ENCODE data around the gene RNASE7.

Gene RNASE7

DNA sequence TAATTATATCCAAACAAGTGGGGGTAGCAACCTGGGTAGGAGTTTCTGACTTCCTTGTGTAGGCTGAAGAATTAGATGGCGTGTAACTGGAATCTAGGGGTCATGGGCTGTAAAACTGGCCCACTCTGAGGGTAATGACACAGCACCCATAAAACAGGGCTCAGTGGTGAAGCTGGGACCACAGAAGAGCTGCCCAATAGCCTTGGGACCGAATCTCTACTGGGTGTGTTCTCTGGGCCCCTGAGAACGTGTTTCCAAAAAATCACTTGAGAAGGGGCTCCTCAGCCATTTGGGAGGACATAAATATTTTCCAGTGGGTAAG lies 19.1 kb downstream of the RNASE7 start:
- H3K27me3 Mint-ChIP-seq, result peaks cover 33% of the 10 kb centered on the region
- no peak overlapping the region for H3K4me3 Mint-ChIP-seq
- no peaks in the 10 kb centered on the region for H3K9me3 Mint-ChIP-seq
- H3K36me3 Mint-ChIP-seq (ENCODE audit: low read depth), result no peaks in the 10 kb centered on the region
- no peak overlapping the region for H3K27ac Mint-ChIP-seq
- H3K4me1 Mint-ChIP-seq (ENCODE audit: low read depth), result no peaks in the 10 kb centered on the region

DNA sequence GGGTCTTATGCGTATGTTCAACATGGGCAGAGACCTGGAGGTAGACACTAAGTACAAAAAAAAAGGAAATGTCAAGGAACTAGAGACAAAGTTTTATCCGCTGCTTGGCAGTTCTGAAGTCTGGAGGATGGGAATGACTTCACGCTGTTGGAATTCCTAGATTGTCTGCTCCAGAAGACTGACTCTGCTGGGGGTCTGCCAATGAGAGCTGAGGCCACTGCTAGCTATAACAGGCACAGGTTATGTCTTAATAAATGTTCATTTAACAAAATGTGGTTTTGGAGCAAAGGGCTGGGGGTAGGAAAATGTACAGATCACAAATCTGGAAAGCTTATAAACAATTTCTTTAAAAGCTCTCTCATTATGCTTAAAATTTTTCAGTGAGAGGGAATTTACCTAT lies 21.3 kb downstream of the RNASE7 start:
- Mint-ChIP-seq H3K9me3 (no peaks in the 10 kb centered on the region), H3K27me3 (peaks cover 51% of the 10 kb centered on the region), H3K36me3 (ENCODE audit: low read depth) (no peaks in the 10 kb centered on the region), H3K4me1 (ENCODE audit: low read depth) (peaks cover 2% of the 10 kb centered on the region), H3K4me3 (no peak overlapping the region), H3K27ac (no peak overlapping the region)

DNA sequence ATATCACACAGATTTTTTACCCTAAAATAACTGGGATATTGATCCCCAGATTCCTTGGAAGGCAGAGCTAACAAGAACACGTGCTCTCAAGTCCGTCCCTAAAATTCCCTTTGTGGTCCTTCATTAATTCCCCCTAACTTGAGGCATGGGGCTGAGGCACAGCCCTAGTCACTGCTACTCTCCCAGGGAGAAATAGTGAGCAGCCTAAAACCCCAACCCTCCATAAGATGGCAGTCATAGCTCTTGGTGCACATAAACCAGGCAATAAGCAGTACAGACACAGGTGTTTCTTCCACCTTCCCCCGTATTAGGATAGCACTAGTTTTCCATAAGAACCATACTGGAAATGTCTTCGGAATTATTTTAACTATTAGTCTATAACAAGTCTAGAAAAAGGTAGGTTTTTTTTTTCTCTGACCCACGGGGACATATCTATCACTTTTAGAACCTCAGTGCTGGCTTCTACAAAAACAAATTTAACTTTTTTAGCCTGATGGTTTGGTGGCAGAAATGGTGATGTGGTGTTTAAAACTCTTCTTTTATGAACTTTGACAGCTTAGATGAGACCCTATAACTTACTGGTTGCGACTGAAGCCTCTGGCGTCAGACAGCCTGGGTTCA lies 24.8 kb downstream of the RNASE7 start:
- H3K9me3 Mint-ChIP-seq, result no peaks in the 10 kb centered on the region
- no peak overlapping the region for H3K27ac Mint-ChIP-seq
- H3K36me3 Mint-ChIP-seq (ENCODE audit: low read depth), result no peaks in the 10 kb centered on the region
- peaks cover 32% of the 10 kb centered on the region for H3K4me1 Mint-ChIP-seq (ENCODE audit: low read depth)
- peaks cover 66% of the 10 kb centered on the region for H3K27me3 Mint-ChIP-seq
- H3K4me3 Mint-ChIP-seq, result no peak overlapping the region

DNA sequence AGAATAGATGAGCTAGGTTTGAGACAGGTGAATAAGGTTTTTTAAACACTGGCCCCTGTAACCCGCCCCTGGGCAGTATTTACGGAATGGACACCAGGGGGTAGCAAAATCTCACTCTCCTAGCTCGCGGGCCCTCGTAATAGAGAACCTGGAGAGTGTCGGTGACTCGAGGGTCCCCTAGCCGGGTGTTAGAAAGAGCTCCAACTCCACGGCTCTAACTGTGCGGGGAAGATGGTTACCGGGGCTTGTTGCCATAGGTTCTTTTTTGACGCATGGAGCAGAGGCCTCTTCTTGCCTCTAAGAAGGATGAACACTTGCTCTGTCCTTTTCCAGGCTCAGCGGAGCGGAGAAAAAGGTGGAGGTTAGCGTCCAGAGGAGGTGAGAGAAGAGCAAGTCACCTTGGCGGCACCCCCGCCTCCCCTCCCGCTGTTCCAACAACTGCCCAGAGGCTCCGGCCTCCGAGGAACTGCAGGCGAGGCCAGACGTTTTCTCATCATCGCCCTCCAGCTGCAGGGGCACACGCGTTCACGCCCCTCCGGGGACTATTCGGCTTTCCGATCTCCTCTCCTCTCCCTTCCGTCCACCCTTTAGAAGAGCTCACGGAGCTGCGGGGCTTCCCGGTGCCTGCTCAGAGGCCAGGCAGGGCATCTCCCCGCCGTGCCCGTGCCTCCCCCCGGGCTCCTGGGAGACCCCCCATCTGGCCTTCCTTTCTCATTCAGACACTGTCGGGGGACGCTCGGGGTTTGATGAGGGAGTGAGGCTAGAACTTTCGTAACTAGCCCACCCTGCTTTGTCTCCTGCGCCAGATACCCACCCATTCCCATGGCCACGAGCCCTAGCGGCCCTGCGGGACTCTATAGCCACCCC lies 26.6 kb downstream of the RNASE7 start:
- Mint-ChIP-seq H3K27ac (no peak overlapping the region), H3K36me3 (ENCODE audit: low read depth) (no peaks in the 10 kb centered on the region), H3K4me1 (ENCODE audit: low read depth) (peaks cover 36% of the 10 kb centered on the region), H3K4me3 (peak overlapping the region; percentile 70), H3K9me3 (no peaks in the 10 kb centered on the region), H3K27me3 (peaks cover 66% of the 10 kb centered on the region)

DNA sequence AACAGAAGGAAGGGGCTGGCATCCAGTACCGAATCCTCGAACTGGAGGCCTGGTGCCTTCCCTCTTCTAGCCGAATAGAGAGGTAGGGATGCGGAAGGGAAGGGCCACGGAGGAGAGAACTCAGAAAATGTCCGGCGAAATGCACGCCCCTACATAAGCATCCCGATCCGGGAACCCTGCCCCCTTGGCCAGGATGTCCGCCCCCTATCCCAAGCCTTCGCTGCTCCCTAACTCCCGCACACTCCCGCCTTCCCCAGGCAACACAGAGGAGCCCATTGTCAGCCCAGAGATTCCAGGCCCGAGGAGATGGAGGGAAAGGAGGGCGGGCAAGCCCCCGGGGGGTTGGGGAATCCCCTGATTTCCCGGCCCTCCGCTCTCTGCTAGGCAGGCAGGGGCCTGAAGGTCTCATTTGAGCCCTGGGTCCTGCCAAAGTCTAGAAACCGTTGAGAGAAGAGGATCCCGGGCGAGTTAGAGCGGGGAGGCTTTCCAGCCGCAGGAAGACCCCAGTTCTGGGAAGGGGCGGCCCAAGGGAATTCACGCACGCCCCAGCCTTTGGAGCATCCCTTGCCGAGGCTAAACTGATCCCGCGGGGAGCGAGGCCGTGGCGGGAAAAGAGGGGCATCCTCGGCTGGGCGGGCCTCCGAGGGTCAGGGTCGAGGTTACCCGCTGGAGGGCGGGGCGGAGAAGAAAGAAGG lies 27.4 kb downstream of the RNASE7 start:
- peaks cover 63% of the 10 kb centered on the region for H3K27me3 Mint-ChIP-seq
- no peaks in the 10 kb centered on the region for H3K9me3 Mint-ChIP-seq
- no peaks in the 10 kb centered on the region for H3K36me3 Mint-ChIP-seq (ENCODE audit: low read depth)
- H3K4me1 Mint-ChIP-seq (ENCODE audit: low read depth), result peaks cover 36% of the 10 kb centered on the region
- H3K27ac Mint-ChIP-seq, result no peak overlapping the region
- H3K4me3 Mint-ChIP-seq, result peak overlapping the region; percentile 70

DNA sequence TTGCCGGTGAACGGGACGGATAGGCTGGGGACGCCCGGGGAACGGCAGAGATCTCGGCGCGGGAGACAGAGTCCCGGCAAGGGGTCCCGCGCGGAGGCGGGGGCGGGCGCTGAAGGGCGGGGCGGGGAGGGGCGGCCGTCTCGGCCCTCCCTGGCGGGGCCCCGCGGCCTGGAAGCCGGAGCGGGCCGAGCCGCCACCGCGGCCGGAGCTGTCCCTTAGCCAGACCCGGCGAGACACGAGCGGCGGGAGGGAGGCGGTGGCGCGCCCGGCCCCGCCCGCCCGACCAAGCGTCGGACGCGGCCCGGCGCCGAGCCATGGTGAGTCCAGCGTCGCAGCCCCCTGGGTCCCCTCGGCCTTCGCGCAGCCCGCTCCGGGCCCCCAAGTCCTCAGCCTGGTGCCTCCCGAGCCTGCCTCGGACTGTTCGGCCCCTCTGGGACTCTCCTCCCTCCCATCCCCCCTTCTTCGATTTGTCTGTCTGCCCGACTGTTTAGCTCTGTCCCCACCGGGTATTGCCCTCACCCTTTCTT lies 28.0 kb downstream of the RNASE7 start, which contains the start of gene ARHGEF40:
Gene ARHGEF40, plus strand, starts transcription at position 222 of the 527 bp plus-strand sequence. Its CDS starts 93 bp downstream, at position 315.
- Mint-ChIP-seq H3K36me3 (ENCODE audit: low read depth) (no peaks in the 10 kb centered on the region), H3K4me3 (peak within 1 kb of the TSS; percentile 81), H3K4me1 (ENCODE audit: low read depth) (peaks cover 36% of the 10 kb centered on the region), H3K9me3 (no peaks in the 10 kb centered on the region), H3K27me3 (peaks cover 61% of the 10 kb centered on the region), H3K27ac (no peak within 1 kb of the TSS)

DNA sequence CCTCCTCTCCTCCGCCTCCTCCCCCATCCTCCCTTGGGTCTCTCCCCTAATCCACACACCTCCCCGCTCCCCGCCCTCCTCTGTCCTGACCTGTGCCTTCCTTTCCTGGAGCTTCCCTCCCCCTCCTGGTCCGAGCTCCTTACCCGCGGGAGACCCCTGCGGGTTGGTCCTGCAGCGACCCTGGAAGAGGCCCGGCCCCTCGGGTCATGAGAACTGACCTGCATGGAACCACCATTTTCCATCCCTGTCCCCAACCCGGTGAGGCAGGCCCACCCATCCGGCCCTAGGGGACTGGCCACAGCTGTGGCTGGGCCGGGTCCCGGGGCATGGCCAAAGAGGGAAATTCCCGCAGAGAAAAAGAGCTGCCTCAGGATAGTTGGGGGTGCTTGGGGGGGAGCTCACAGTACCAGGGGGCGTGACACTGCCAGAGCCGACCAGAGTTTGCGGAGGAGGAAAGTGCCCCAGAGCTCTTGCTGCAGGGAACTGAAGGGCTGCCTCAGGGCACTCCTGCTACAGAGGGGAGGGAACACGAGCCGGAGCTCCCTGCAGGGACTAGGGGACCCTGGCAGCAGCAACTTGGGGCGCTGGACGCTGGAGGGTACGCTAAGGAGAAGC lies 28.6 kb downstream of the RNASE7 start:
- Mint-ChIP-seq H3K4me1 (ENCODE audit: low read depth) (peaks cover 36% of the 10 kb centered on the region), H3K9me3 (no peaks in the 10 kb centered on the region), H3K4me3 (peak overlapping the region; percentile 81), H3K36me3 (ENCODE audit: low read depth) (no peaks in the 10 kb centered on the region), H3K27ac (no peak overlapping the region), H3K27me3 (peaks cover 55% of the 10 kb centered on the region)

DNA sequence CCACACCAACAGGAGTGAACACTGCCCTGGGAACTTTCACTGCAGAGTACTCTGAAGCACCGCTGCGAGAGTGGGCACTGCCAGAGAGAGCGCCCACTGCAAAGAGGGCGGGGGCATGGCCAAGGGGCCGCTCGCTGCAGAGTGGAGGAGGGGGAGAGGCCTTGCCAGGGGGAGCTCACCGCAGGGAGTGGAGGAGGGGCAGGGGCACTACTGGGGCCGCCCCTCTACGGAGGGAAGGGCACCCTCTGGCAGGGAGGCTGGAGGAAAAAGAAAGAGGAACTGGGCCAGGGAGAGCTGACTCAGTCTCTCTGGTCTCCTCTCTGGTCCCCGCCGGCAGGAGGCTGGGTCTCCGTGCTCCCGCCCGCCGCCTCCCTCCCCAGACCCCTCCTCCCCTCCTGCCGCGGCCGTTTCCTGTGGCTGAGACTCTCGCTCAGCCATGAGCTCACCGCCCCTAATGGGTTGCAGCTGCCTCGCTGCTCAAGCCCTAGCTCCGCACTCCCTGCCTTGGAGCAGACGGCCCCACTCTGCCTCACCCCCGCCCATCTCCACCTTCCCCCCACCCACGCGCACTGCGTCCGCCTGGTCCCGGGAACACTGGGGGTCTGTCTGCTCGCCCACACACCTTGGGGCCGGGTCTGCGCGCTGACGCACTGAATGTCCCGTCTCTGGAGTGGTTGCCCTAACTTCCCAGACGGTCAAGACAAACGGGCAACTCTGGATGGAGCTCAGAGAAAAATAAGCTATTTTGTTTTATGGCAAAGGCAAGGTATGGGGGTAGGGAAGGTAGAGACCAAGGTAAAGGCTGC lies 29.3 kb downstream of the RNASE7 start:
- H3K27me3 Mint-ChIP-seq, result peaks cover 50% of the 10 kb centered on the region
- no peaks in the 10 kb centered on the region for H3K9me3 Mint-ChIP-seq
- peak overlapping the region; percentile 81 for H3K4me3 Mint-ChIP-seq
- H3K27ac Mint-ChIP-seq, result peak overlapping the region; percentile 11
- no peaks in the 10 kb centered on the region for H3K36me3 Mint-ChIP-seq (ENCODE audit: low read depth)
- H3K4me1 Mint-ChIP-seq (ENCODE audit: low read depth), result peaks cover 36% of the 10 kb centered on the region

DNA sequence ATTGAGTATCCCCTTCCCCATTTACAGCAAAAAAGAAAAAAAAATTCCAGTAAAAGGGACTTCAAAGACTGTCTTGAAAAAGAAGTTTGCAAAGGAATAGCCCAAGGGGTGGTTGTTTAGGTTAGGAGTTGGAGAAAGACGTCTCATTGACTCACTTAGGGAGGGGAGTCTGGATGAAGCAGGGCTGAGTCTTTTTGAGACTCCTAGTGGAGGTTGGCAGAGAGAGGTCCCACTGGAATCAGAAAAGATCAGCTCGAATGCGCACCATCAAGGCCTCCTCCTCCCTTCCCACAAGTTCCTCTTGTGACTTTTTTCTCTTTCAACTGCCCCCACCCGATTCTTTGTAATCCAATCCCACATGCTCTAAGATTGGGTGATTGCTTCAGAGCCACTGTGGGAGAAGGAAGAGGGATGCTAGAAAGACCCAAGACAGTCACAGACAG lies 29.9 kb downstream of the RNASE7 start:
- H3K27me3 Mint-ChIP-seq, result peaks cover 44% of the 10 kb centered on the region
- no peaks in the 10 kb centered on the region for H3K9me3 Mint-ChIP-seq
- H3K4me1 Mint-ChIP-seq (ENCODE audit: low read depth), result peaks cover 36% of the 10 kb centered on the region
- peak overlapping the region; percentile 11 for H3K27ac Mint-ChIP-seq
- peak overlapping the region; percentile 81 for H3K4me3 Mint-ChIP-seq
- no peaks in the 10 kb centered on the region for H3K36me3 Mint-ChIP-seq (ENCODE audit: low read depth)

DNA sequence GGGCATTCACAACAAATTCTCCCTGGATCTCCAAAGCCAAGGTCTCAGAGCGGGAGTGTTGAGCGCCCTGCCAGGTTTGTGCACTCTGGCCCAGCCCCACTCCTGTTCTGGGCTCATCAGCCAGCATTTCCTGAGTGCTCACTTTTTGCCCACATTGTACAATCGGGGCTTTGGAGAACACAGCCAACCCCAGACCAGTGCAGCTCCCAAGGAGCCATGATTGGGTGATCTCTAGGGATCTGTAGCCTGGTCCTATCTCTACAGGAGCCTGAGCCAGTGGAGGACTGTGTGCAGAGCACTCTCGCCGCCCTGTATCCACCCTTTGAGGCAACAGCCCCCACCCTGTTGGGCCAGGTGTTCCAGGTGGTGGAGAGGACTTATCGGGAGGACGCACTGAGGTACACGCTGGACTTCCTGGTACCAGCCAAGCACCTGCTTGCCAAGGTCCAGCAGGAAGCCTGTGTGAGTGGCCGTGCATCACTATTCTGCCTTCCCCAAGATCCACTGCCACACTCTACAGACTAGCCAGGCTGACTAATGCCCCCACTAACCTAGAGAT lies 30.7 kb downstream of the RNASE7 start:
- Mint-ChIP-seq H3K4me3 (no peak overlapping the region), H3K36me3 (ENCODE audit: low read depth) (no peaks in the 10 kb centered on the region), H3K27ac (no peak overlapping the region), H3K9me3 (no peaks in the 10 kb centered on the region), H3K27me3 (peaks cover 37% of the 10 kb centered on the region), H3K4me1 (ENCODE audit: low read depth) (peaks cover 36% of the 10 kb centered on the region)

DNA sequence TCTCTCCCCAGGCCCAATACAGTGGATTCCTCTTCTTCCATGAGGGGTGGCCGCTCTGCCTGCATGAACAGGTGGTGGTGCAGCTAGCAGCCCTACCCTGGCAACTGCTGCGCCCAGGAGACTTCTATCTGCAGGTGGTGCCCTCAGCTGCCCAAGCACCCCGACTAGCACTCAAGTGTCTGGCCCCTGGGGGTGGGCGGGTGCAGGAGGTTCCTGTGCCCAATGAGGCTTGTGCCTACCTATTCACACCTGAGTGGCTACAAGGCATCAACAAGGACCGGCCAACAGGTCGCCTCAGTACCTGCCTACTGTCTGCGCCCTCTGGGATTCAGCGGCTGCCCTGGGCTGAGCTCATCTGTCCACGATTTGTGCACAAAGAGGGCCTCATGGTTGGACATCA lies 31.8 kb downstream of the RNASE7 start:
- Mint-ChIP-seq H3K27me3 (peaks cover 30% of the 10 kb centered on the region), H3K36me3 (ENCODE audit: low read depth) (no peaks in the 10 kb centered on the region), H3K27ac (no peak overlapping the region), H3K4me1 (ENCODE audit: low read depth) (peaks cover 30% of the 10 kb centered on the region), H3K4me3 (no peak overlapping the region), H3K9me3 (no peaks in the 10 kb centered on the region)

DNA sequence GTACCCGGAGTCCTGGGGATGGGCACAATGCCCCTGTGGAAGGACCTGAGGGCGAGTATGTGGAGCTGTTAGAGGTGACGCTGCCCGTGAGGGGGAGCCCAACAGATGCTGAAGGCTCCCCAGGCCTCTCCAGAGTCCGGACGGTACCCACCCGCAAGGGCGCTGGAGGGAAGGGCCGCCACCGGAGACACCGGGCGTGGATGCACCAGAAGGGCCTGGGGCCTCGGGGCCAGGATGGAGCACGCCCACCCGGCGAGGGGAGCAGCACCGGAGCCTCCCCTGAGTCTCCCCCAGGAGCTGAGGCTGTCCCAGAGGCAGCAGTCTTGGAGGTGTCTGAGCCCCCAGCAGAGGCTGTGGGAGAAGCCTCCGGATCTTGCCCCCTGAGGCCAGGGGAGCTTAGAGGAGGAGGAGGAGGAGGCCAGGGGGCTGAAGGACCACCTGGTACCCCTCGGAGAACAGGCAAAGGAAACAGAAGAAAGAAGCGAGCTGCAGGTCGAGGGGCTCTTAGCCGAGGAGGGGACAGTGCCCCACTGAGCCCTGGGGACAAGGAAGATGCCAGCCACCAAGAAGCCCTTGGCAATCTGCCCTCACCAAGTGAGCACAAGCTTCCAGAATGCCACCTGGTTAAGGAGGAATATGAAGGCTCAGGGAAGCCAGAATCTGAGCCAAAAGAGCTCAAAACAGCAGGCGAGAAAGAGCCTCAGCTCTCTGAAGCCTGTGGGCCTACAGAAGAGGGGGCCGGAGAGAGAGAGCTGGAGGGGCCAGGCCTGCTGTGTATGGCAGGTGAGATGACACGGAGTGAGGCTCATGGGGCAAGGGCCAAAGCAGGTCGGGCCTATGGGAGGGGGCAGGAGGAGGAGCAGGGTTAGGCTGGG lies 32.5 kb downstream of the RNASE7 start:
- Mint-ChIP-seq H3K9me3 (no peaks in the 10 kb centered on the region), H3K4me3 (no peak overlapping the region), H3K27me3 (peaks cover 23% of the 10 kb centered on the region), H3K36me3 (ENCODE audit: low read depth) (no peaks in the 10 kb centered on the region), H3K27ac (no peak overlapping the region), H3K4me1 (ENCODE audit: low read depth) (peaks cover 23% of the 10 kb centered on the region)

Measured in stimulated activated naive CD8-positive, alpha-beta T cell treated with anti-CD3 and anti-CD28 coated beads, Interleukin-15, Interleukin-2, amounts not matched to agents 100 ng/mL and 50 ng/mL, for 24 hours (primary cell).